ENCODE data around the gene GPSM1. TPM values are rescaled to one million over a fixed set of nuclear protein-coding genes. Genes with fewer than 3 reads are reported as not detected.

GPSM1 gene
- total RNA-seq, 1 experiment from 2014 or later, result 14.2 TPM

GRCh38 chr9:136323371-136323789 is 4.0 kb upstream of the GPSM1 start (continued):
- 0 out of 2 replicates have a peak, but pooled peaks have one; percentile 9 for TF ChIP-seq PRDM15 (CRISPR knock-in tag; IDR thresholded peaks at IDR 0.05)
- no peak for TF ChIP-seq ZNF317 (CRISPR knock-in tag; IDR thresholded peaks at IDR 0.05; ENCODE audit: borderline replicate concordance, low read depth)

- POLR2A ChIA-PET, result interaction anchor here (1.0 kb wide), 1 partner anchor 38 kb away, joined by 8 read pairs; the partner anchor contains the start of gene DNLZ
- Mint-ChIP-seq H3K4me3 (no peak overlapping the region), H3K9me3 (peaks cover 10% of the 10 kb centered on the region; the same call in 1 of the 2 replicates), H3K4me1 (peaks cover 7% of the 10 kb centered on the region), H3K36me3 (no peaks in the 10 kb centered on the region), H3K27ac (no peak overlapping the region), H3K27me3 (ENCODE audit: low read depth) (no peaks in the 10 kb centered on the region)
- no peak for DNase-seq (ENCODE audit: low spot score)
- ATAC-seq, result peak; percentile 11; the same call in 1 of the 2 replicates
- CTCF ChIA-PET, result interaction anchor here (0.5 to 3.9 kb wide), 15 partner anchors 12 to 347 kb away, joined by 3 to 17 read pairs (median 4); partner anchors contain the start of gene DNLZ
- TF ChIP-seq ZNF423 (CRISPR knock-in tag; IDR thresholded peaks at IDR 0.05) (no peak), ZNF232 (CRISPR knock-in tag; IDR thresholded peaks at IDR 0.05) (no peak), MXD4 (CRISPR knock-in tag; IDR thresholded peaks at IDR 0.05; ENCODE audit: borderline replicate concordance) (no peak), PRDM15 (CRISPR knock-in tag; IDR thresholded peaks at IDR 0.05) (no peak)
Observed at GRCh38 chr9:136324501-136325300, 2.6 kb upstream of the GPSM1 start.

- Mint-ChIP-seq H3K9me3 (0 out of 2 replicates have a peak, but pooled peaks cover 7% of the 10 kb centered on the region), H3K4me3 (no peak overlapping the region), H3K27me3 (ENCODE audit: low read depth) (no peaks in the 10 kb centered on the region), H3K27ac (no peak overlapping the region), H3K36me3 (no peaks in the 10 kb centered on the region), H3K4me1 (peaks cover 7% of the 10 kb centered on the region)
- CTCF ChIA-PET, result interaction anchor here (1.1 to 2.6 kb wide), 5 partner anchors 17 to 41 kb away, joined by 3 to 8 read pairs (median 6); no protein-coding TSS in a partner anchor
- DNase-seq (ENCODE audit: low spot score) (no peak), ATAC-seq (no peak)
- POLR2A ChIA-PET, result interaction anchor here (1.1 kb wide), 1 partner anchor 38 kb away, joined by 3 read pairs; no protein-coding TSS in a partner anchor
- TF ChIP-seq PRRX2 (CRISPR knock-in tag; IDR thresholded peaks at IDR 0.05), result no peak
- TF ChIP-seq TEAD1 (CRISPR knock-in tag; IDR thresholded peaks at IDR 0.05), result no peak
- TF ChIP-seq TEAD4 (CRISPR knock-in tag; IDR thresholded peaks at IDR 0.05), result no peak
- no peak for TF ChIP-seq ZNF281 (CRISPR knock-in tag; IDR thresholded peaks at IDR 0.05)
- TF ChIP-seq ESRRA (CRISPR knock-in tag; IDR thresholded peaks at IDR 0.05; ENCODE audit: borderline replicate concordance), result no peak
- no peak for TF ChIP-seq MYBL2 (CRISPR knock-in tag; IDR thresholded peaks at IDR 0.05)
- no peak for TF ChIP-seq KAT7 (CRISPR knock-in tag; IDR thresholded peaks at IDR 0.05; ENCODE audit: borderline replicate concordance)
- no peak for TF ChIP-seq E2F5 (CRISPR knock-in tag; IDR thresholded peaks at IDR 0.05)
- no peak for TF ChIP-seq ELF4 (CRISPR knock-in tag; IDR thresholded peaks at IDR 0.05; ENCODE audit: low read depth)
- TF ChIP-seq CTCF (IDR thresholded peaks at IDR 0.05), result no peak
- TF ChIP-seq HMGA2 (CRISPR knock-in tag; IDR thresholded peaks at IDR 0.05), result no peak
- TF ChIP-seq ZBTB21 (CRISPR knock-in tag; IDR thresholded peaks at IDR 0.05; ENCODE audit: borderline replicate concordance), result no peak
- TF ChIP-seq SOX15 (CRISPR knock-in tag; IDR thresholded peaks at IDR 0.05), result no peak
- no peak for TF ChIP-seq ZNF138 (CRISPR knock-in tag; conservative IDR thresholded peaks at IDR 0.05)
Observed at GRCh38 chr9:136325358-136325757, 2.0 kb upstream of the GPSM1 start.

All from WTC11 (cell line).